Measurements from ENCODE around the gene MESP1. TPM values are rescaled to one million over a fixed set of nuclear protein-coding genes. Genes with fewer than 3 reads are reported as not detected.
A peak's percentile ranks its signal among the peaks of the same experiment; 100 is the strongest.

MESP1 gene
- total and polyA plus RNA-seq, 10 of the 15 experiments (the other 5 are each of a cell fraction or from before 2014, with no cell fraction given), result 0.04 to 1.1 (median 0.57) TPM; not detected in 2

- TF ChIP-seq, protein P1, sequence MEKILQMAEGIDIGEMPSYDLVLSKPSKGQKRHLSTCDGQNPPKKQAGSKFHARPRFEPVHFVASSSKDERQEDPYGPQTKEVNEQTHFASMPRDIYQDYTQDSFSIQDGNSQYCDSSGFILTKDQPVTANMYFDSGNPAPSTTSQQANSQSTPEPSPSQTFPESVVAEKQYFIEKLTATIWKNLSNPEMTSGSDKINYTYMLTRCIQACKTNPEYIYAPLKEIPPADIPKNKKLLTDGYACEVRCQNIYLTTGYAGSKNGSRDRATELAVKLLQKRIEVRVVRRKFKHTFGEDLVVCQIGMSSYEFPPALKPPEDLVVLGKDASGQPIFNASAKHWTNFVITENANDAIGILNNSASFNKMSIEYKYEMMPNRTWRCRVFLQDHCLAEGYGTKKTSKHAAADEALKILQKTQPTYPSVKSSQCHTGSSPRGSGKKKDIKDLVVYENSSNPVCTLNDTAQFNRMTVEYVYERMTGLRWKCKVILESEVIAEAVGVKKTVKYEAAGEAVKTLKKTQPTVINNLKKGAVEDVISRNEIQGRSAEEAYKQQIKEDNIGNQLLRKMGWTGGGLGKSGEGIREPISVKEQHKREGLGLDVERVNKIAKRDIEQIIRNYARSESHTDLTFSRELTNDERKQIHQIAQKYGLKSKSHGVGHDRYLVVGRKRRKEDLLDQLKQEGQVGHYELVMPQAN (conservative IDR thresholded peaks at IDR 0.05), result 0 out of 2 replicates have a peak, but pooled peaks have one; percentile 29
- 0 out of 2 replicates have a peak, but pooled peaks have one; percentile 62 for TF ChIP-seq DPF2 (IDR thresholded peaks at IDR 0.05)
- peak; percentile 89 for TF ChIP-seq IKZF1 (conservative IDR thresholded peaks at IDR 0.05)
- TF ChIP-seq GATAD2B (conservative IDR thresholded peaks at IDR 0.05; ENCODE audit: low read depth), result peak; percentile 77
- TF ChIP-seq MEF2B (IDR thresholded peaks at IDR 0.05; ENCODE audit: partially characterized antibody, poor library complexity, severe bottlenecking), result no peak
- TF ChIP-seq BHLHE40 (IDR thresholded peaks at IDR 0.05; ENCODE audit: borderline replicate concordance in 1 of 2, low read depth in 2 of 2, low read length in 1 of 2), result peak; percentile 71 to 95; a peak in 3 of 4 replicates
- TF ChIP-seq NR2F1 (conservative IDR thresholded peaks at IDR 0.05), result 0 out of 2 replicates have a peak, but pooled peaks have one; percentile 20
- no peak for TF ChIP-seq HDGF (IDR thresholded peaks at IDR 0.05)
- peak; percentile 63 for TF ChIP-seq NRF1 (conservative IDR thresholded peaks at IDR 0.05; ENCODE audit: low read depth, low read length)
Observed at GRCh38 chr15:89750560-89751542, at the start of gene MESP1 (continued).

Measured in GM12878 (cell line).